Memory B cell (primary cell): ENCODE measurements around the gene TMEM156.
A peak's percentile ranks its signal among the peaks of the same experiment; 100 is the strongest.
"Not testable (repeated sequence)": the region's sequence is repeated elsewhere in the genome, so short reads cannot be mapped to it uniquely, and the experiment has no call there.

Source experiments
- ATAC-seq: fragments of 150-1000 bp; cut with Tn5 transposase; 2 replicates; pipeline ENCODE4 v1.10.0; 2021; ENCODE audit warnings: low read depth, mild to moderate bottlenecking, moderate library complexity
- DNase-seq, 2 donors: peaks; one replicate each; pipeline ENCODE4 v3.0.0; 2022; ENCODE audit warnings: low spot score in 2 of 2
- H3K27ac Mint-ChIP-seq: one replicate; pipeline ENCODE4 v1.8.0; 2022; ENCODE audit warnings: mild to moderate bottlenecking, moderate library complexity, mixed read lengths
- H3K27me3 Mint-ChIP-seq: one replicate; pipeline ENCODE4 v1.8.0; 2022; ENCODE audit warnings: mixed read lengths
- H3K36me3 Mint-ChIP-seq: one replicate; pipeline ENCODE4 v1.8.0; 2022; ENCODE audit warnings: mild to moderate bottlenecking, mixed read lengths
- H3K4me1 Mint-ChIP-seq: one replicate; pipeline ENCODE4 v1.8.0; 2022; ENCODE audit warnings: mixed read lengths
- H3K4me3 Mint-ChIP-seq: one replicate; pipeline ENCODE4 v1.8.0; 2022; ENCODE audit warnings: mild to moderate bottlenecking, moderate library complexity, mixed read lengths
- H3K9me3 Mint-ChIP-seq: one replicate; pipeline ENCODE4 v1.8.0; 2022; ENCODE audit warnings: mixed read lengths

The TMEM156 gene

GRCh38 chr4:38994135-38994534 is 38.1 kb downstream of the TMEM156 start:
- Mint-ChIP-seq H3K4me1 (peaks cover 14% of the 10 kb centered on the region), H3K27me3 (no peaks in the 10 kb centered on the region), H3K36me3 (peaks cover 38% of the 10 kb centered on the region), H3K27ac (peak overlapping the region; percentile 82), H3K4me3 (no peak overlapping the region), H3K9me3 (no peaks in the 10 kb centered on the region)
- ATAC-seq (no peak), DNase-seq (no peak)

GRCh38 chr4:38993683-38994082 is 38.5 kb downstream of the TMEM156 start:
- no peaks in the 10 kb centered on the region for H3K9me3 Mint-ChIP-seq
- H3K4me3 Mint-ChIP-seq: no peak overlapping the region
- DNase-seq: no peak
- no peaks in the 10 kb centered on the region for H3K27me3 Mint-ChIP-seq
- H3K4me1 Mint-ChIP-seq: peaks cover 16% of the 10 kb centered on the region
- ATAC-seq: no peak
- peak overlapping the region; percentile 82 for H3K27ac Mint-ChIP-seq
- H3K36me3 Mint-ChIP-seq: peaks cover 40% of the 10 kb centered on the region

GRCh38 chr4:38990241-38990640 is 42.0 kb downstream of the TMEM156 start:
- H3K27ac Mint-ChIP-seq: no peak overlapping the region
- H3K9me3 Mint-ChIP-seq: peaks cover 3% of the 10 kb centered on the region
- peaks cover 37% of the 10 kb centered on the region for H3K4me1 Mint-ChIP-seq
- no peaks in the 10 kb centered on the region for H3K27me3 Mint-ChIP-seq
- DNase-seq (no peak), ATAC-seq (no peak)
- H3K36me3 Mint-ChIP-seq: peaks cover 36% of the 10 kb centered on the region
- no peak overlapping the region for H3K4me3 Mint-ChIP-seq

DNA sequence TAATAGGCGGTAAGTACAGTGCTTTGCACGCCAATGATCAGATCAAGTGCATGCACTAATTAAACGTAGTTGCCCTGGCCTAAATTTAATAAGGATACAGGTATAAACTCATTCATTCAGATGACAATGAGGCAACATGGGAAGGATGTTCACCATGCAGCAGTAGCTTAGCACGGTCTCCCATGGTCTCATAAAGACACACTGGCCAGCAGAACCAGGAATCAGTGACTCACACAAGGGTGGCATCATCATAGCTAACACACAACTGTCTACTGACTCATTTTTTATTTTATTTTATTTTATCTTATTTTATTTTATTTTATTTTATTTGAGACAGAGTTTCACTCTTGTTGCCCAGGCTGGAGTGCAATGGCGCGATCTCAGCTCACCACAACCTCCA is 42.7 kb downstream of the TMEM156 start:
- ATAC-seq (no peak), DNase-seq (no peak)
- H3K4me3 Mint-ChIP-seq: no peak overlapping the region
- peaks cover 3% of the 10 kb centered on the region for H3K9me3 Mint-ChIP-seq
- H3K4me1 Mint-ChIP-seq: peaks cover 37% of the 10 kb centered on the region
- no peaks in the 10 kb centered on the region for H3K27me3 Mint-ChIP-seq
- H3K27ac Mint-ChIP-seq: peak overlapping the region; percentile 62
- H3K36me3 Mint-ChIP-seq: peaks cover 33% of the 10 kb centered on the region

DNA sequence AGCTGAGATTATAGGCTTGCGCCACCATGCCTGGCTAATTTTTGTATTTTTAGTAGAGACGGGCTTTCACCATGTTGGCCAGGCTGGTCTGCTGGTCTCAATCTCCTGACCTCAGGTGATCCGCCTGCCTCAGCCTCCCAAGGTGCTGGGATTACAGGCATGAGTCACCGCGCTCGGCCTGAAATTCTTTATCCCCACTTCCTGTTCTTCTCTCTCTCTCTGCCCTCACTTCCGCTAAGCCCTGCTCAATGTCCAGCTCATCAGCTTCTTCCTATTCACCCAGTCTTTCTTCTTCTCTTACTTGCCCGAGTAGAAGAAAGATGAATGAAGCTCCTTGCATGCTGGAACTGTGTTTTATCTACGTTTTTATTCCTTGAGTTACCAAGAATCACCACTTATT is 43.9 kb downstream of the TMEM156 start:
- not testable (repeated sequence) for ATAC-seq, DNase-seq, H3K9me3 Mint-ChIP-seq, H3K4me3 Mint-ChIP-seq, H3K27me3 Mint-ChIP-seq
- H3K36me3 Mint-ChIP-seq: peaks cover 39% of the 10 kb centered on the region
- H3K27ac Mint-ChIP-seq: peak overlapping the region; percentile 62
- H3K4me1 Mint-ChIP-seq: peaks cover 42% of the 10 kb centered on the region

DNA sequence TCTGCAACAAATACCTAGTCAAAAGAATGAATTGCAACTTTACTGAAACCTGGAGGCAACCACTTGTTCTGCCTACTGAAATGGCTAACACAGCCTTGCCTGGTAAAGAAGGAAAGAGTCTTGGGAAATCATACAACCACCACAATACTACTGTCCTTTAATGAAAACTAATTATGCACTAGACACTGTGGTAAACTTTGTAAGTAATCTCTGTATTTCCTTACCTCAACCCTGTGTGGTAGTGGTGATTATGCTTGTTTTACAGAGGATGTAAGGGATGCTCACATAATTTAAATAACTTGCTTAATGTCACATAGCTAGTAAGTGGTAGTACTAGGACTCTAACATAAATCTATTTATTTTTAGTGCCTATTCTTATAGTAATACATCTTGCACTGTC is 44.7 kb downstream of the TMEM156 start:
- Mint-ChIP-seq H3K4me1 (peaks cover 42% of the 10 kb centered on the region), H3K27ac (peak overlapping the region; percentile 62), H3K4me3 (no peak overlapping the region), H3K36me3 (peaks cover 42% of the 10 kb centered on the region), H3K27me3 (no peaks in the 10 kb centered on the region), H3K9me3 (peaks cover 3% of the 10 kb centered on the region)
- ATAC-seq: no peak
- DNase-seq: no peak

GRCh38 chr4:38985410-38986100 is 46.7 kb downstream of the TMEM156 start:
- no peaks in the 10 kb centered on the region for H3K27me3 Mint-ChIP-seq
- ATAC-seq (peak; percentile 87), DNase-seq (peak; percentile 13 to 14)
- H3K27ac Mint-ChIP-seq: peak overlapping the region; percentile 98
- peaks cover 41% of the 10 kb centered on the region for H3K4me1 Mint-ChIP-seq
- peak overlapping the region; percentile 80 for H3K4me3 Mint-ChIP-seq
- peaks cover 3% of the 10 kb centered on the region for H3K9me3 Mint-ChIP-seq
- H3K36me3 Mint-ChIP-seq: peaks cover 44% of the 10 kb centered on the region

DNA sequence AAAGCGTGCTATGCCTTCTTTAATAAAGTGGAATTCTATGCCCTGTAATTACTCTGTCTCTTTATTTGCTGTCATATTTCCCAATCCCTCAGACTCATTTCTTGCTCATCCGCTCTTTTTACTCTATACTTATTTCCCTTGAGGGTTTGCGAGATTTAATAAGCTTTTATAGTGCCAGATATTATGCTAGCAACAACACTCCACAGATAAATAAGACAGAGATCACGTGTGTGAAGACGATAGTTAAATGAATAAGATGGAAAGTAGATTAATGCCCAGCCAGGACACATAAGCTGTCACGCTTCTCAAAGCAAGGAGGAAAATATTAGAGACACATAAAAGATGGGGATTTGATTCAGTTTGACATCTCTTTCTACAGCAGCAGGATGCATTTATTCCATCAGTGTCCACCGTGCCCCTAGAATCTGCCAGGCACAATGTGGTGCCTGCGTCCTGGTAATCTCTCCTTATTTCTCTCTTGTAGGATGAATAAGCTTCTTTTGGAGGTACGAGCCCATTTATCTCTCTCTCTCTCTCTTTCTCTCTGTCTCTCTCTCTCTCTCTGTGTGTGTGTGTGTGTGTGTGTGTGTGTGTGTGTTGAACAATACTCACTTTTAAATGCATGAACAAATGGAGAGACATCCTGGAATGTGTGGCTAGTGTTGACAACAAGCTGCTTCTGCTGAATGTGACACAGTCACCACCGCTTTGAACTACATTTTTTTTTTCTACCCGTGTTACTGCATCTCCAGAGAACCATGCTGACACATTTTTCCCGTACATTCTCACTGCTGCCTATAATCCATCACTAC is 48.2 kb downstream of the TMEM156 start:
- Mint-ChIP-seq H3K27me3 (no peaks in the 10 kb centered on the region), H3K36me3 (peaks cover 45% of the 10 kb centered on the region), H3K27ac (peak overlapping the region; percentile 98), H3K9me3 (peaks cover 3% of the 10 kb centered on the region), H3K4me1 (peaks cover 40% of the 10 kb centered on the region), H3K4me3 (no peak overlapping the region)
- DNase-seq (no peak), ATAC-seq (no peak)

GRCh38 chr4:38983291-38983690 is 48.9 kb downstream of the TMEM156 start:
- Mint-ChIP-seq H3K4me3 (no peak overlapping the region), H3K36me3 (peaks cover 40% of the 10 kb centered on the region), H3K4me1 (peaks cover 36% of the 10 kb centered on the region), H3K27me3 (no peaks in the 10 kb centered on the region), H3K27ac (peak overlapping the region; percentile 98), H3K9me3 (no peaks in the 10 kb centered on the region)
- no peak for DNase-seq
- no peak for ATAC-seq

DNA sequence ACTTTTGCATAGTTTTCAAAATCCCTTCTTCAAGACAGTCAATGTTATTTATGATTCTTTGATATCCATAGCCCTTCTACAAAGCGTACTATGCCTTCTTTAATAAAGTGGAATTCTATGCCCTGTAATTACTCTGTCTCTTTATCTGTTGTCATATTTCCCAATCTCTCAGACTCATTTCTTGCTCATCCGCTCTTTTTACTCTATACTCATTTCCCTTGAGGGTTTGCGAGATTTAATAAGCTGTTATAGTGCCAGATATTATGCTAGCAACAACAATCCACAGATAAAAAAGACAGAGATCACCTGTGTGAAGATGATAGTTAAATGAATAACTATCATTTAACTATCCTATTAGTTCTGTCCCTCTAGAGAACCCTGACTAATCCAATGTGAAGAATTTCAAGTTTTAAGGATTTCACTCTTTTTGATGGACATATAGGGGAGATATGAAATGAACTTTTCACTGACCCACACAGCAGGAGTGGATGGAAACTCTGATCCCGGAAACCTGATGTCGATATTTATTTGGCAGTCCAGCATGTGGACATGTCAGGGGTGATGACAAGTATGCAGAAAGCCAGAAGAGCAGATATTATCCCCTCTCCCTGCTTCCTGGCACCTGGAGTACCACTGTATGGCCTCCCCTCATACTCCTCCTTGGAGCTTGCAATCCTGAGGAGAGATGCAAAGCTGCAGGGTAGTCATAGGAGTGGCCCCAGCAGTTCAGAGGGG is 49.7 kb downstream of the TMEM156 start:
- H3K9me3 Mint-ChIP-seq: no peaks in the 10 kb centered on the region
- peak overlapping the region; percentile 55 for H3K27ac Mint-ChIP-seq
- H3K27me3 Mint-ChIP-seq: no peaks in the 10 kb centered on the region
- DNase-seq (no peak), ATAC-seq (no peak)
- H3K4me1 Mint-ChIP-seq: peaks cover 32% of the 10 kb centered on the region
- H3K4me3 Mint-ChIP-seq: no peak overlapping the region
- H3K36me3 Mint-ChIP-seq: peaks cover 36% of the 10 kb centered on the region

GRCh38 chr4:38980903-38981676 is 51.1 kb downstream of the TMEM156 start:
- no peak for ATAC-seq
- peak overlapping the region; percentile 11 for H3K27ac Mint-ChIP-seq

GRCh38 chr4:38979511-38980230 is 52.5 kb downstream of the TMEM156 start:
- H3K36me3 Mint-ChIP-seq: peaks cover 36% of the 10 kb centered on the region
- ATAC-seq (no peak), DNase-seq (no peak)
- no peak overlapping the region for H3K27ac Mint-ChIP-seq
- peaks cover 15% of the 10 kb centered on the region for H3K4me1 Mint-ChIP-seq
- H3K4me3 Mint-ChIP-seq: no peak overlapping the region
- H3K27me3 Mint-ChIP-seq: no peaks in the 10 kb centered on the region
- no peaks in the 10 kb centered on the region for H3K9me3 Mint-ChIP-seq

More at GRCh38 chr4:38980903-38981676, 51.1 kb downstream of the TMEM156 start:
- Mint-ChIP-seq H3K4me1 (peaks cover 23% of the 10 kb centered on the region), H3K4me3 (no peak overlapping the region), H3K9me3 (no peaks in the 10 kb centered on the region), H3K36me3 (peaks cover 36% of the 10 kb centered on the region), H3K27me3 (no peaks in the 10 kb centered on the region)
- DNase-seq: no peak

- Mint-ChIP-seq H3K9me3 (no peaks in the 10 kb centered on the region), H3K36me3 (peaks cover 32% of the 10 kb centered on the region), H3K4me3 (no peak overlapping the region), H3K27ac (no peak overlapping the region), H3K4me1 (peaks cover 10% of the 10 kb centered on the region), H3K27me3 (no peaks in the 10 kb centered on the region)
- ATAC-seq: no peak
- DNase-seq: no peak
Measured at GRCh38 chr4:38979081-38979480, 53.1 kb downstream of the TMEM156 start.
